HepG2 (cell line): ENCODE results near the gene LRRC10B.

Experiments used
- ATF2 ChIP-seq: sonication (generic); formaldehyde crosslinking; IDR thresholded peaks from 2 replicates; pipeline ENCODE4 v1.4.0; 2020; ENCODE audit warnings: missing genetic modification reagents
- CCDC6 ChIP-seq: sonication (generic); formaldehyde crosslinking; IDR thresholded peaks from 2 replicates; pipeline ENCODE4 v1.8.1; 2022; ENCODE audit warnings: mild to moderate bottlenecking, missing genetic modification reagents, moderate library complexity
- EZH2 ChIP-seq: conservative IDR thresholded peaks from 2 replicates; pipeline ENCODE4 v1.6.1; 2012; ENCODE audit warnings: mild to moderate bottlenecking, low read depth, low read length, moderate library complexity
- FOXA3 ChIP-seq: IDR thresholded peaks from 2 replicates; pipeline ENCODE4 v1.6.1; 2016; ENCODE audit warnings: missing genetic modification reagents, missing compliant biosample characterization
- POLR2A ChIP-seq, 2 experiments: IDR thresholded peaks; 2 replicates each; pipeline ENCODE4 v1.6.1; 2011; ENCODE audit warnings: low read depth in 2 of 2, low read length in 2 of 2, mild to moderate bottlenecking in 1 of 2, moderate library complexity in 1 of 2; ENCODE audit not compliant: insufficient read depth in 1 of 2
- POLR2G ChIP-seq: fragments of 200-400 bp; formaldehyde crosslinking; IDR thresholded peaks from 2 replicates; pipeline ENCODE4 v1.6.1; 2018; ENCODE audit warnings: mild to moderate bottlenecking, low read depth, low read length, moderate library complexity
- PRMT3 ChIP-seq: sonication (generic); formaldehyde crosslinking; IDR thresholded peaks from 2 replicates; pipeline ENCODE4 v1.8.1; 2022; ENCODE audit warnings: low read depth, mild to moderate bottlenecking, moderate library complexity, missing genetic modification reagents, borderline replicate concordance
- SNAPC5 ChIP-seq: sonication (generic); formaldehyde crosslinking; IDR thresholded peaks from 2 replicates; pipeline ENCODE4 v1.8.1; 2023; ENCODE audit warnings: mild to moderate bottlenecking, missing genetic modification reagents, borderline replicate concordance
- U2AF2 ChIP-seq: fragments of 200-400 bp; formaldehyde crosslinking; IDR thresholded peaks from 2 replicates; pipeline ENCODE4 v1.6.1; 2017; ENCODE audit warnings: low read depth, mild to moderate bottlenecking, low read length
- ZNF558 ChIP-seq: sonication (generic); formaldehyde crosslinking; IDR thresholded peaks from 2 replicates; pipeline ENCODE4 v1.9.0; 2022; ENCODE audit warnings: mild to moderate bottlenecking, missing genetic modification reagents, borderline replicate concordance
- ZNF879 ChIP-seq: sonication (generic); formaldehyde crosslinking; IDR thresholded peaks from 2 replicates; pipeline ENCODE4 v1.8.1; 2023; ENCODE audit warnings: missing genetic modification reagents

- TF ChIP-seq ATF2 (CRISPR knock-in tag) (no peak), SNAPC5 (CRISPR knock-in tag) (no peak), POLR2A (IDR thresholded peaks at IDR 0.05; ENCODE audit: insufficient read depth in 1 of 2, low read depth in 2 of 2, low read length in 2 of 2) (no peak), U2AF2 (no peak), CCDC6 (CRISPR knock-in tag) (no peak), ZNF879 (no peak), PRMT3 (CRISPR knock-in tag) (no peak), FOXA3 (CRISPR knock-in tag) (no peak), EZH2 (no peak), ZNF558 (CRISPR knock-in tag) (no peak), POLR2G (no peak)
Observed at GRCh38 chr11:61496602-61497400, 11.7 kb upstream of the LRRC10B start.
